ENCODE results near the gene GDPD5.

GRCh38 chr11:75473684-75474083, 52.1 kb downstream of the GDPD5 start:
- TF ChIP-seq CTCF (conservative IDR thresholded peaks at IDR 0.05 in 1 of 2, IDR thresholded peaks at IDR 0.05 in 1 of 2; ENCODE audit: low read depth in 1 of 2, low read length in 2 of 2) (no peak), EZH2 (IDR thresholded peaks at IDR 0.05; ENCODE audit: low read length, missing control alignments) (no peak)

Measured in fibroblast of lung (primary cell).